ENCODE results near the gene RSPO4. TPM values are rescaled to one million over a fixed set of nuclear protein-coding genes. Genes with fewer than 3 reads are reported as not detected.

RSPO4 gene
- total and polyA plus RNA-seq, 9 of the 15 experiments (the other 6 are each of a cell fraction or from before 2014, with no cell fraction given) = 0.04 to 0.34 TPM; not detected in 7

DNA sequence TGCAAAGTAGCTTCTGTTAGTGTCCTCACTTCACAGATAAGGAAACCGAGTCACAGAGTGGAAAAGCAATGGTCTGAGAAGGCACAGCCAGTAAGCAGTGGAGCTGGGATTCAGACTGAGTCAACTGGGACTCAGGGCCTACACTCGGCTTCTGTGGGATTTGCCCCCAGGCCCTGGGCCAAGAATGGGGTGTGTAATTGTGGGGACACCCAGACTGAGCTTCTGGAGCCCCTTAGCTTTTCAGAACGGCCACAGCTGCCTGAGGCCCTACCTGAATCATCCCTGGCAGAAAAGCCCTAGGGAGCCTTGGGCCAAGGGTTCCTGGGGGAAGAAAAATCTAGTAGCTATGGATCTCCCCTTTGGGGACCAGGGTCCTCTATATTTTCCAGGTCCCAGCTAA is 92.5 kb downstream of the RSPO4 start:
- ChIA-PET POLR2A (interaction anchor here (0.6 to 1.0 kb wide), 2 partner anchors 8 to 31 kb away, joined by 3 read pairs; no protein-coding TSS in a partner anchor), CTCF (ENCODE audit: low intra/inter-chr PET ratio) (no interaction called here)
- H3K27ac ChIP-seq (ENCODE audit: extremely low read depth, low read depth, low read length) = no peak overlapping the region
- FAIRE-seq (no peak), DNase-seq (ENCODE audit: extremely low read depth in 1 of 4, low spot score in 3 of 4) (no peak), ATAC-seq (no peak)
- no peak for TF ChIP-seq MCM2 (IDR thresholded peaks at IDR 0.05; ENCODE audit: low read depth)
- TF ChIP-seq YY1 (IDR thresholded peaks at IDR 0.05; ENCODE audit: borderline replicate concordance in 1 of 3, control insufficient read depth in 1 of 3, extremely low read depth in 1 of 3, insufficient read depth in 3 of 3, insufficient read length in 1 of 3, insufficient replicate concordance in 2 of 3, low read depth in 1 of 3, low read length in 2 of 3) = no peak
- TF ChIP-seq, protein P1, sequence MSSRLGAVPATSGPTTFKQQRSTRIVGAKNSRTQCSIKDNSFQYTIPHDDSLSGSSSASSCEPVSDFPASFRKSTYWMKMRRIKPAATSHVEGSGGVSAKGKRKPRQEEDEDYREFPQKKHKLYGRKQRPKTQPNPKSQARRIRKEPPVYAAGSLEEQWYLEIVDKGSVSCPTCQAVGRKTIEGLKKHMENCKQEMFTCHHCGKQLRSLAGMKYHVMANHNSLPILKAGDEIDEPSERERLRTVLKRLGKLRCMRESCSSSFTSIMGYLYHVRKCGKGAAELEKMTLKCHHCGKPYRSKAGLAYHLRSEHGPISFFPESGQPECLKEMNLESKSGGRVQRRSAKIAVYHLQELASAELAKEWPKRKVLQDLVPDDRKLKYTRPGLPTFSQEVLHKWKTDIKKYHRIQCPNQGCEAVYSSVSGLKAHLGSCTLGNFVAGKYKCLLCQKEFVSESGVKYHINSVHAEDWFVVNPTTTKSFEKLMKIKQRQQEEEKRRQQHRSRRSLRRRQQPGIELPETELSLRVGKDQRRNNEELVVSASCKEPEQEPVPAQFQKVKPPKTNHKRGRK (tag; IDR thresholded peaks at IDR 0.05) = no peak
- TF ChIP-seq WHSC1 (IDR thresholded peaks at IDR 0.05; ENCODE audit: low read length) = no peak
- TF ChIP-seq THRAP3 (IDR thresholded peaks at IDR 0.05; ENCODE audit: borderline replicate concordance) = no peak
- no peak for TF ChIP-seq ZNF696 (CRISPR knock-in tag; conservative IDR thresholded peaks at IDR 0.05)
- H3K36me3 ChIP-seq (ENCODE audit: control insufficient read depth, insufficient read depth, low read length) = no peaks in the 10 kb centered on the region
- H2AFZ ChIP-seq (ENCODE audit: low read depth, low read length) = no peak overlapping the region
- in situ Hi-C loops (cut with MboI) (no loop called here), intact Hi-C loops (cut with micrococcal nuclease) (no loop called here)
- peaks cover under 1 to 15% of the 10 kb centered on the region in 2 experiments; a peak in 4 of 5 replicates for H3K27me3 ChIP-seq (ENCODE audit: control insufficient read depth in 2 of 2, insufficient read depth in 2 of 2, low read length in 2 of 2)
- H3K79me2 ChIP-seq (ENCODE audit: control insufficient read depth, insufficient read depth, low read length) = no peaks in the 10 kb centered on the region
- no peaks in the 10 kb centered on the region for H3K9me3 ChIP-seq (replicated peaks; ENCODE audit: control insufficient read depth, insufficient read depth, low read depth, low read length)
- no peaks in the 10 kb centered on the region for H4K20me1 ChIP-seq (replicated peaks; ENCODE audit: control insufficient read depth, insufficient read depth, low read length)
- no TSS peak for BruUV-seq (replicated peaks)
- WGBS (ENCODE audit: insufficient coverage, low coverage, missing lambda C conversion rate) = 2% methylated on average over 3 of the region's 3 CpGs
- H3K9ac ChIP-seq (ENCODE audit: insufficient read depth in 1 of 2, low read depth in 2 of 2, low read length in 2 of 2) = no peak overlapping the region
- no peak overlapping the region for H3K4me2 ChIP-seq (ENCODE audit: insufficient read depth, low read length)
- H3K4me3 ChIP-seq = no peak overlapping the region
- H3K4me1 ChIP-seq (replicated peaks in 1 of 2; ENCODE audit: control insufficient read depth in 2 of 2, insufficient read depth in 2 of 2, low read length in 2 of 2) = no peaks in the 10 kb centered on the region
- no peaks in the 10 kb centered on the region for H3K9me1 ChIP-seq (ENCODE audit: control insufficient read depth, insufficient read depth, low read length)

Other genes with a start within 250 kb of the RSPO4 start
- gene SLC52A3, start 233.8 kb downstream of the RSPO4 start, total RNA-seq (2014; rRNA removed) = 0.09 and 0.16 TPM in 2 replicates
- 0.13 and 0.25 TPM in 2 replicates for gene SLC52A3, start 233.8 kb downstream of the RSPO4 start, total RNA-seq (2014; rRNA removed; fragmentation: Illumina TruSeq; extraction: Trizol)
- gene SLC52A3, start 233.8 kb downstream of the RSPO4 start, total RNA-seq (2015; rRNA removed; fragmentation: Illumina TruSeq; extraction: Trizol) = 0.11 and 0.19 TPM in 2 replicates
- 0.60 and 0.69 TPM in 2 replicates for gene SLC52A3, start 233.8 kb downstream of the RSPO4 start, total RNA-seq (2021)
- gene SLC52A3, start 233.8 kb downstream of the RSPO4 start, polyA plus RNA-seq (2011; rRNA removed) = 0.10 and 1.0 TPM in 2 replicates
- gene SLC52A3, start 233.8 kb downstream of the RSPO4 start, polyA plus RNA-seq (2014; fragmentation: Illumina TruSeq; extraction: Trizol) = 0.37 and 0.44 TPM in 2 replicates
- gene SLC52A3, start 233.8 kb downstream of the RSPO4 start, polyA plus RNA-seq (2014; fragmentation: Nextera tagmentation; extraction: Ambion mirVana) = under 1 TPM; 0.06 to 0.07 TPM
- 0.16 and 0.20 TPM in 2 replicates for gene SLC52A3, start 233.8 kb downstream of the RSPO4 start, polyA plus RNA-seq (2014; rRNA removed)
- gene FAM110A, start 168.6 kb downstream of the RSPO4 start, total RNA-seq (2014; rRNA removed) = 7.3 and 8.5 TPM in 2 replicates
- gene FAM110A, start 168.6 kb downstream of the RSPO4 start, total RNA-seq (2014; rRNA removed; fragmentation: Illumina TruSeq; extraction: Trizol) = 2.0 and 2.2 TPM in 2 replicates
- gene FAM110A, start 168.6 kb downstream of the RSPO4 start, total RNA-seq (2015; rRNA removed; fragmentation: Illumina TruSeq; extraction: Trizol) = 3.3 and 4.1 TPM in 2 replicates
- 15.5 and 15.7 TPM in 2 replicates for gene FAM110A, start 168.6 kb downstream of the RSPO4 start, total RNA-seq (2021)
- 3.6 and 10.0 TPM in 2 replicates for gene FAM110A, start 168.6 kb downstream of the RSPO4 start, polyA plus RNA-seq (2011; rRNA removed)
- 6.0 and 8.2 TPM in 2 replicates for gene FAM110A, start 168.6 kb downstream of the RSPO4 start, polyA plus RNA-seq (2014; fragmentation: Illumina TruSeq; extraction: Trizol)
- gene FAM110A, start 168.6 kb downstream of the RSPO4 start, polyA plus RNA-seq (2014; fragmentation: Nextera tagmentation; extraction: Ambion mirVana) = under 1 TPM; 0.73 to 0.93 TPM
- gene FAM110A, start 168.6 kb downstream of the RSPO4 start, polyA plus RNA-seq (2014; rRNA removed) = 9.4 and 11.4 TPM in 2 replicates
- not detected in 2 replicates for gene ANGPT4, start 86.0 kb downstream of the RSPO4 start, total RNA-seq (2014; rRNA removed)
- not detected in 2 replicates for gene ANGPT4, start 86.0 kb downstream of the RSPO4 start, total RNA-seq (2014; rRNA removed; fragmentation: Illumina TruSeq; extraction: Trizol)
- gene ANGPT4, start 86.0 kb downstream of the RSPO4 start, total RNA-seq (2015; rRNA removed; fragmentation: Illumina TruSeq; extraction: Trizol) = not detected in 2 replicates
- gene ANGPT4, start 86.0 kb downstream of the RSPO4 start, total RNA-seq (2021) = not detected in 2 replicates
- not detected in 2 replicates for gene ANGPT4, start 86.0 kb downstream of the RSPO4 start, polyA plus RNA-seq (2011; rRNA removed)
- not detected in 2 replicates for gene ANGPT4, start 86.0 kb downstream of the RSPO4 start, polyA plus RNA-seq (2014; fragmentation: Illumina TruSeq; extraction: Trizol)
- gene ANGPT4, start 86.0 kb downstream of the RSPO4 start, polyA plus RNA-seq (2014; fragmentation: Nextera tagmentation; extraction: Ambion mirVana) = not detected
- gene ANGPT4, start 86.0 kb downstream of the RSPO4 start, polyA plus RNA-seq (2014; rRNA removed) = not detected in 2 replicates
- gene PSMF1, start 116.3 kb upstream of the RSPO4 start, total RNA-seq (2014; rRNA removed) = 17.9 and 26.5 TPM in 2 replicates
- gene PSMF1, start 116.3 kb upstream of the RSPO4 start, total RNA-seq (2014; rRNA removed; fragmentation: Illumina TruSeq; extraction: Trizol) = 34.1 and 35.8 TPM in 2 replicates
- 29.4 and 33.8 TPM in 2 replicates for gene PSMF1, start 116.3 kb upstream of the RSPO4 start, total RNA-seq (2015; rRNA removed; fragmentation: Illumina TruSeq; extraction: Trizol)
- 136 and 138 TPM in 2 replicates for gene PSMF1, start 116.3 kb upstream of the RSPO4 start, total RNA-seq (2021)
- gene PSMF1, start 116.3 kb upstream of the RSPO4 start, polyA plus RNA-seq (2011; rRNA removed) = 33.2 and 77.8 TPM in 2 replicates
- 126 and 192 TPM in 2 replicates for gene PSMF1, start 116.3 kb upstream of the RSPO4 start, polyA plus RNA-seq (2014; fragmentation: Illumina TruSeq; extraction: Trizol)
- 10 to 100 TPM in 1 of 2 experiments, 1 to 10 TPM in 1; 8.5 to 21.3 TPM for gene PSMF1, start 116.3 kb upstream of the RSPO4 start, polyA plus RNA-seq (2014; fragmentation: Nextera tagmentation; extraction: Ambion mirVana)
- gene PSMF1, start 116.3 kb upstream of the RSPO4 start, polyA plus RNA-seq (2014; rRNA removed) = 18.0 and 20.6 TPM in 2 replicates
- 14.9 and 18.4 TPM in 2 replicates for gene TMEM74B, start 182.7 kb upstream of the RSPO4 start, total RNA-seq (2014; rRNA removed)
- 3.9 and 5.0 TPM in 2 replicates for gene TMEM74B, start 182.7 kb upstream of the RSPO4 start, total RNA-seq (2014; rRNA removed; fragmentation: Illumina TruSeq; extraction: Trizol)
- 6.7 and 7.5 TPM in 2 replicates for gene TMEM74B, start 182.7 kb upstream of the RSPO4 start, total RNA-seq (2015; rRNA removed; fragmentation: Illumina TruSeq; extraction: Trizol)
- 18.3 and 18.5 TPM in 2 replicates for gene TMEM74B, start 182.7 kb upstream of the RSPO4 start, total RNA-seq (2021)
- gene TMEM74B, start 182.7 kb upstream of the RSPO4 start, polyA plus RNA-seq (2011; rRNA removed) = 11.2 and 25.4 TPM in 2 replicates
- gene TMEM74B, start 182.7 kb upstream of the RSPO4 start, polyA plus RNA-seq (2014; fragmentation: Illumina TruSeq; extraction: Trizol) = 7.5 and 8.3 TPM in 2 replicates
- 1 to 10 TPM in 1 of 2 experiments, under 1 TPM in 1; 0.24 to 1.2 TPM for gene TMEM74B, start 182.7 kb upstream of the RSPO4 start, polyA plus RNA-seq (2014; fragmentation: Nextera tagmentation; extraction: Ambion mirVana)
- gene TMEM74B, start 182.7 kb upstream of the RSPO4 start, polyA plus RNA-seq (2014; rRNA removed) = 19.0 and 22.2 TPM in 2 replicates
- not detected in 2 replicates for gene C20orf202, start 201.1 kb upstream of the RSPO4 start, total RNA-seq (2014; rRNA removed)
- 0.19 TPM in 1 of 2 replicates, not detected in the other for gene C20orf202, start 201.1 kb upstream of the RSPO4 start, total RNA-seq (2014; rRNA removed; fragmentation: Illumina TruSeq; extraction: Trizol)
- gene C20orf202, start 201.1 kb upstream of the RSPO4 start, total RNA-seq (2015; rRNA removed; fragmentation: Illumina TruSeq; extraction: Trizol) = 0.15 TPM in 1 of 2 replicates, not detected in the other
- gene C20orf202, start 201.1 kb upstream of the RSPO4 start, total RNA-seq (2021) = 0.11 TPM in 1 of 2 replicates, not detected in the other
- 0.24 and 0.49 TPM in 2 replicates for gene C20orf202, start 201.1 kb upstream of the RSPO4 start, polyA plus RNA-seq (2011; rRNA removed)
- 0.18 TPM in 1 of 2 replicates, not detected in the other for gene C20orf202, start 201.1 kb upstream of the RSPO4 start, polyA plus RNA-seq (2014; fragmentation: Illumina TruSeq; extraction: Trizol)
- under 1 TPM; 0.03 to 0.06 TPM for gene C20orf202, start 201.1 kb upstream of the RSPO4 start, polyA plus RNA-seq (2014; fragmentation: Nextera tagmentation; extraction: Ambion mirVana)
- 0.07 and 0.15 TPM in 2 replicates for gene C20orf202, start 201.1 kb upstream of the RSPO4 start, polyA plus RNA-seq (2014; rRNA removed)
- 0.45 TPM in 2 replicates for gene RAD21L1, start 223.7 kb upstream of the RSPO4 start, total RNA-seq (2014; rRNA removed)
- 0.44 and 1.1 TPM in 2 replicates for gene RAD21L1, start 223.7 kb upstream of the RSPO4 start, total RNA-seq (2014; rRNA removed; fragmentation: Illumina TruSeq; extraction: Trizol)
- 0.23 and 0.29 TPM in 2 replicates for gene RAD21L1, start 223.7 kb upstream of the RSPO4 start, total RNA-seq (2015; rRNA removed; fragmentation: Illumina TruSeq; extraction: Trizol)
- 1.3 and 1.7 TPM in 2 replicates for gene RAD21L1, start 223.7 kb upstream of the RSPO4 start, total RNA-seq (2021)
- 1.4 and 1.7 TPM in 2 replicates for gene RAD21L1, start 223.7 kb upstream of the RSPO4 start, polyA plus RNA-seq (2011; rRNA removed)
- gene RAD21L1, start 223.7 kb upstream of the RSPO4 start, polyA plus RNA-seq (2014; fragmentation: Illumina TruSeq; extraction: Trizol) = 0.65 and 0.69 TPM in 2 replicates
- under 1 TPM in 1 of 2 experiments, not detected in 1; 0.17 TPM for gene RAD21L1, start 223.7 kb upstream of the RSPO4 start, polyA plus RNA-seq (2014; fragmentation: Nextera tagmentation; extraction: Ambion mirVana)
- 0.24 and 0.42 TPM in 2 replicates for gene RAD21L1, start 223.7 kb upstream of the RSPO4 start, polyA plus RNA-seq (2014; rRNA removed)